H1 (cell line): ENCODE measurements around the gene CACNA1B. TPM values are rescaled to one million over a fixed set of nuclear protein-coding genes. Genes with fewer than 3 reads are reported as not detected.

Experiments used
- BCL11A ChIP-seq, 2 experiments: IDR thresholded peaks; one replicate each; pipeline ENCODE4 v1.6.1; 2011; ENCODE audit warnings: low read depth in 2 of 2, low read length in 2 of 2, mild to moderate bottlenecking in 2 of 2
- CHD2 ChIP-seq: IDR thresholded peaks from 2 replicates; pipeline ENCODE4 v1.6.1; 2012; ENCODE audit warnings: low read length, improper control_type of control experiment
- EGR1 ChIP-seq: IDR thresholded peaks from 2 replicates; pipeline ENCODE4 v1.6.1; 2011; ENCODE audit warnings: low read depth, low read length, borderline replicate concordance
- JUN ChIP-seq: IDR thresholded peaks from 2 replicates; pipeline ENCODE4 v1.6.1; 2011; ENCODE audit warnings: low read depth, mild to moderate bottlenecking, improper control_type of control experiment, low read length
- KDM1A ChIP-seq: fragments of 200-600, 300-600 bp; sonication (generic); IDR thresholded peaks from 2 replicates; pipeline ENCODE4 v1.7.1; 2016; ENCODE audit warnings: mild to moderate bottlenecking, low read length, borderline replicate concordance
- SAP30 ChIP-seq: fragments of 300-600 bp; sonication (generic); IDR thresholded peaks from 2 replicates; pipeline ENCODE4 v1.7.1; 2012; ENCODE audit warnings: low read length, moderate library complexity, mild to moderate bottlenecking, inconsistent platforms; ENCODE audit not compliant: insufficient read depth, insufficient replicate concordance
- SIRT6 ChIP-seq: IDR thresholded peaks from one replicate; pipeline ENCODE4 v1.7.1; 2012; ENCODE audit warnings: low read length, inconsistent platforms
- SIX5 ChIP-seq: IDR thresholded peaks from 2 replicates; pipeline ENCODE4 v1.6.1; 2011; ENCODE audit warnings: mild to moderate bottlenecking, low read depth, low read length
- polyA plus RNA-seq, 7 experiments: library from polyadenylated mRNA; depleted of rRNA in 3 of 7; stranded (reverse) in 5 of 7; unstranded in 2 of 7; fragments of >200 nt in 5 of 7; fragments of 200-250 nt in 2 of 7; gene quantifications; 1 replicate in 5 of 7; 2 replicates in 1 of 7; 4 replicates in 1 of 7; pipeline versions ENCODE4 v1.2.1 to v1.2.3, GENCODE V29; 2011 to 2013; ENCODE audit warnings: missing spikeins in 2 of 7, mixed read lengths in 2 of 7
- total RNA-seq: library from RNA; stranded (reverse); fragmentation: NEBNext Ultra II Directional; extraction: Animal tissue kit (Norgen Biotek cat#: 25700); gene quantifications from 2 replicates; pipeline ENCODE4 v1.2.1, GENCODE V29; 2021
- TF ChIP-seq, protein P1 (sequence below): fragments of 300-600 bp; sonication (generic); IDR thresholded peaks from 2 replicates; pipeline ENCODE4 v1.7.1; 2012; ENCODE audit warnings: low read length, moderate library complexity, mild to moderate bottlenecking, inconsistent platforms; ENCODE audit not compliant: insufficient replicate concordance

CACNA1B gene
- total and polyA plus RNA-seq, 2 of the 8 experiments (the other 6 are each of a cell fraction or from before 2014, with no cell fraction given) = 1.5 to 5.7 TPM

DNA sequence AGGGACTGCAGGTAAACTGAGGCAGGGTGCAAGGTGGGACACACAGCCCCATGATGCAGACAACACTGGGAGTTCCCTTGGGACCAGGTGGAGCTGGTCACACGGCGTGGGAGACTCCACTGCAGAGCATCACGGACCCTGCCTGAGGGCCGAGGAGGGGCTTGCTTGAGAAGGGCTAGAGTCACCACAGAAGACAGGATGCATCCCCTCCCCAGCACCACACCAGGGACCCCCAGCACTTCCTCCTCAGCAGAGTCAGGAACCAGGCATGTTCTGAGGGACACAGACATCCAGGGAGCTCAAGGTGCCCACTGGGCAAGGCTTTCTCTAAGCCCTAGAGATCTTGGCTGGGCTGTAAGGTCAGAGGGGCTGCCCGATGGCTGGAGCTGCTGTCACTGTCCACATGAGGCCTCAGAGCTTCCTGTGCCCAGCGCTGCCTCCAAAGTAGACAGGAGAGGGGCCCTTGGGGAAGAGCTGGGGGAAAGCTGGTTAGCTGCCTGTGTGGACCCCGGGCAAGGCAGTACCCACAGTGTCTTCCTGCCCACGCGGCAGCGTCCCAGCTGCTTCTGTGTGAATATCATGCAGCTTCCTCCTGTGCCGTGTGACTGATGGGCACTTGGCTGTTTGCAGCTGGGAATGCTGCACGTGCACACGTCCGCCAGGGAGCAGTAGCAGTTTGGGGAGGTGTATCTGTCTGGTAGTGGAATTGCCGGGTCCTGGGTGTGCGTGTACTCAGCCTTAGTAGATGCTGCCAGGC lies 176.6 kb downstream of the CACNA1B start (continued):
- TF ChIP-seq, protein P1, sequence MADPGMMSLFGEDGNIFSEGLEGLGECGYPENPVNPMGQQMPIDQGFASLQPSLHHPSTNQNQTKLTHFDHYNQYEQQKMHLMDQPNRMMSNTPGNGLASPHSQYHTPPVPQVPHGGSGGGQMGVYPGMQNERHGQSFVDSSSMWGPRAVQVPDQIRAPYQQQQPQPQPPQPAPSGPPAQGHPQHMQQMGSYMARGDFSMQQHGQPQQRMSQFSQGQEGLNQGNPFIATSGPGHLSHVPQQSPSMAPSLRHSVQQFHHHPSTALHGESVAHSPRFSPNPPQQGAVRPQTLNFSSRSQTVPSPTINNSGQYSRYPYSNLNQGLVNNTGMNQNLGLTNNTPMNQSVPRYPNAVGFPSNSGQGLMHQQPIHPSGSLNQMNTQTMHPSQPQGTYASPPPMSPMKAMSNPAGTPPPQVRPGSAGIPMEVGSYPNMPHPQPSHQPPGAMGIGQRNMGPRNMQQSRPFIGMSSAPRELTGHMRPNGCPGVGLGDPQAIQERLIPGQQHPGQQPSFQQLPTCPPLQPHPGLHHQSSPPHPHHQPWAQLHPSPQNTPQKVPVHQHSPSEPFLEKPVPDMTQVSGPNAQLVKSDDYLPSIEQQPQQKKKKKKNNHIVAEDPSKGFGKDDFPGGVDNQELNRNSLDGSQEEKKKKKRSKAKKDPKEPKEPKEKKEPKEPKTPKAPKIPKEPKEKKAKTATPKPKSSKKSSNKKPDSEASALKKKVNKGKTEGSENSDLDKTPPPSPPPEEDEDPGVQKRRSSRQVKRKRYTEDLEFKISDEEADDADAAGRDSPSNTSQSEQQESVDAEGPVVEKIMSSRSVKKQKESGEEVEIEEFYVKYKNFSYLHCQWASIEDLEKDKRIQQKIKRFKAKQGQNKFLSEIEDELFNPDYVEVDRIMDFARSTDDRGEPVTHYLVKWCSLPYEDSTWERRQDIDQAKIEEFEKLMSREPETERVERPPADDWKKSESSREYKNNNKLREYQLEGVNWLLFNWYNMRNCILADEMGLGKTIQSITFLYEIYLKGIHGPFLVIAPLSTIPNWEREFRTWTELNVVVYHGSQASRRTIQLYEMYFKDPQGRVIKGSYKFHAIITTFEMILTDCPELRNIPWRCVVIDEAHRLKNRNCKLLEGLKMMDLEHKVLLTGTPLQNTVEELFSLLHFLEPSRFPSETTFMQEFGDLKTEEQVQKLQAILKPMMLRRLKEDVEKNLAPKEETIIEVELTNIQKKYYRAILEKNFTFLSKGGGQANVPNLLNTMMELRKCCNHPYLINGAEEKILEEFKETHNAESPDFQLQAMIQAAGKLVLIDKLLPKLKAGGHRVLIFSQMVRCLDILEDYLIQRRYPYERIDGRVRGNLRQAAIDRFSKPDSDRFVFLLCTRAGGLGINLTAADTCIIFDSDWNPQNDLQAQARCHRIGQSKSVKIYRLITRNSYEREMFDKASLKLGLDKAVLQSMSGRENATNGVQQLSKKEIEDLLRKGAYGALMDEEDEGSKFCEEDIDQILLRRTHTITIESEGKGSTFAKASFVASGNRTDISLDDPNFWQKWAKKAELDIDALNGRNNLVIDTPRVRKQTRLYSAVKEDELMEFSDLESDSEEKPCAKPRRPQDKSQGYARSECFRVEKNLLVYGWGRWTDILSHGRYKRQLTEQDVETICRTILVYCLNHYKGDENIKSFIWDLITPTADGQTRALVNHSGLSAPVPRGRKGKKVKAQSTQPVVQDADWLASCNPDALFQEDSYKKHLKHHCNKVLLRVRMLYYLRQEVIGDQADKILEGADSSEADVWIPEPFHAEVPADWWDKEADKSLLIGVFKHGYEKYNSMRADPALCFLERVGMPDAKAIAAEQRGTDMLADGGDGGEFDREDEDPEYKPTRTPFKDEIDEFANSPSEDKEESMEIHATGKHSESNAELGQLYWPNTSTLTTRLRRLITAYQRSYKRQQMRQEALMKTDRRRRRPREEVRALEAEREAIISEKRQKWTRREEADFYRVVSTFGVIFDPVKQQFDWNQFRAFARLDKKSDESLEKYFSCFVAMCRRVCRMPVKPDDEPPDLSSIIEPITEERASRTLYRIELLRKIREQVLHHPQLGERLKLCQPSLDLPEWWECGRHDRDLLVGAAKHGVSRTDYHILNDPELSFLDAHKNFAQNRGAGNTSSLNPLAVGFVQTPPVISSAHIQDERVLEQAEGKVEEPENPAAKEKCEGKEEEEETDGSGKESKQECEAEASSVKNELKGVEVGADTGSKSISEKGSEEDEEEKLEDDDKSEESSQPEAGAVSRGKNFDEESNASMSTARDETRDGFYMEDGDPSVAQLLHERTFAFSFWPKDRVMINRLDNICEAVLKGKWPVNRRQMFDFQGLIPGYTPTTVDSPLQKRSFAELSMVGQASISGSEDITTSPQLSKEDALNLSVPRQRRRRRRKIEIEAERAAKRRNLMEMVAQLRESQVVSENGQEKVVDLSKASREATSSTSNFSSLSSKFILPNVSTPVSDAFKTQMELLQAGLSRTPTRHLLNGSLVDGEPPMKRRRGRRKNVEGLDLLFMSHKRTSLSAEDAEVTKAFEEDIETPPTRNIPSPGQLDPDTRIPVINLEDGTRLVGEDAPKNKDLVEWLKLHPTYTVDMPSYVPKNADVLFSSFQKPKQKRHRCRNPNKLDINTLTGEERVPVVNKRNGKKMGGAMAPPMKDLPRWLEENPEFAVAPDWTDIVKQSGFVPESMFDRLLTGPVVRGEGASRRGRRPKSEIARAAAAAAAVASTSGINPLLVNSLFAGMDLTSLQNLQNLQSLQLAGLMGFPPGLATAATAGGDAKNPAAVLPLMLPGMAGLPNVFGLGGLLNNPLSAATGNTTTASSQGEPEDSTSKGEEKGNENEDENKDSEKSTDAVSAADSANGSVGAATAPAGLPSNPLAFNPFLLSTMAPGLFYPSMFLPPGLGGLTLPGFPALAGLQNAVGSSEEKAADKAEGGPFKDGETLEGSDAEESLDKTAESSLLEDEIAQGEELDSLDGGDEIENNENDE = no peak
- TF ChIP-seq JUN (no peak), BCL11A (IDR thresholded peaks at IDR 0.05; ENCODE audit: low read depth in 2 of 2, low read length in 2 of 2) (no peak), CHD2 (no peak), SIRT6 (no peak), SIX5 (no peak), EGR1 (no peak), SAP30 (no peak), KDM1A (no peak)
